ENCODE data around the gene UBE2E2.

Gene UBE2E2

DNA sequence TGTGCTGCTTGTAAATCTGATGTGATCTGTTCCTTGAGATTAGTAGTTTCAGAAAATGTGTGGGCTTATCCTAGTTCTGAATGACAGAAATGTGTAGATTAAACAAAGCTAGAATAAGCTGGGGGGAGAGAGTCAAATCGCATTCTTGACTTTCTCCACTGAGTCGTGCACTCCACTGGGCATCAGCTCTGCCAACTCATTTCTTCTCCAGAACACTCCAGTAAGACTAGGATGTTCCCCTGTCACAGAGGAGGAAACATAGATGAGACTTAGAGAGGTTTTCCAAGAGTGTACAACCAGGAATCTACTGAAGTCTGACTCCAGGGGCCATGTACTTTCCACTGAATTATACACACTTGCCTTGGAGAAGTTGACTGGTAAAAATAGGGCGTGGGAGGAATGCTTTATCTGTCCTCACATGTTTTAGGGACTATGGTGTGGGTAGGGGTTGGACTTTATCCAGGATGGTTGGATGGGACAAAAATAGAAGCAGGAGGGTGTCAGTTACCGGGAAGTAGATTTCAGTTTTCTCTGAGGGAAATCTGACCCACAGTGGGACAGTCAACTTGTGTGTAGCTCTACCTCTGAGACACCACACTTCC lies 298.2 kb downstream of the UBE2E2 start:
- in situ Hi-C loops (cut with MboI; ENCODE audit: low sequenced_read_pairs), result no loop called here

- in situ Hi-C loops (cut with MboI; ENCODE audit: low sequenced_read_pairs), result no loop called here
Observed at GRCh38 chr3:23508464-23508863, 305.3 kb downstream of the UBE2E2 start.

DNA sequence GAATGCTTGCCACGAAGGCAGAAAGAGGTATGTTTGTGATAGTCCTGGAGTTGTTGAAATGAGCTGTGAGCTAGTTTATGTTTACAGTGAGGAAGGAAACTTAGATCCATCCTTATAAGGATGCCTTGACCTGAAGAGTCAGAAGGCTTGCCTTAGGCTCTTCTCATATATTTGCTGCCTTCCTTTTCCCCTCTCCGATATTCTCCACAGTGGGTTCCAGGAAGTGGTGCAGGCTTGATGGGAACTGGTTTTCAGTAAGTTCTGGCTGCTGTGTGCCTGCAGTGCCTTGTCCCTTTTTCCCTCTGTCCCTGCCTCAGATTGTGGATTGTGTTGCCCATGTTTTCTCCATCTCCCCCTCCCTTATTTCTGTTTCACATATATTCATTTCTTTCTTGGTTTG lies 315.3 kb downstream of the UBE2E2 start:
- in situ Hi-C loops (cut with MboI; ENCODE audit: low sequenced_read_pairs), result no loop called here

DNA sequence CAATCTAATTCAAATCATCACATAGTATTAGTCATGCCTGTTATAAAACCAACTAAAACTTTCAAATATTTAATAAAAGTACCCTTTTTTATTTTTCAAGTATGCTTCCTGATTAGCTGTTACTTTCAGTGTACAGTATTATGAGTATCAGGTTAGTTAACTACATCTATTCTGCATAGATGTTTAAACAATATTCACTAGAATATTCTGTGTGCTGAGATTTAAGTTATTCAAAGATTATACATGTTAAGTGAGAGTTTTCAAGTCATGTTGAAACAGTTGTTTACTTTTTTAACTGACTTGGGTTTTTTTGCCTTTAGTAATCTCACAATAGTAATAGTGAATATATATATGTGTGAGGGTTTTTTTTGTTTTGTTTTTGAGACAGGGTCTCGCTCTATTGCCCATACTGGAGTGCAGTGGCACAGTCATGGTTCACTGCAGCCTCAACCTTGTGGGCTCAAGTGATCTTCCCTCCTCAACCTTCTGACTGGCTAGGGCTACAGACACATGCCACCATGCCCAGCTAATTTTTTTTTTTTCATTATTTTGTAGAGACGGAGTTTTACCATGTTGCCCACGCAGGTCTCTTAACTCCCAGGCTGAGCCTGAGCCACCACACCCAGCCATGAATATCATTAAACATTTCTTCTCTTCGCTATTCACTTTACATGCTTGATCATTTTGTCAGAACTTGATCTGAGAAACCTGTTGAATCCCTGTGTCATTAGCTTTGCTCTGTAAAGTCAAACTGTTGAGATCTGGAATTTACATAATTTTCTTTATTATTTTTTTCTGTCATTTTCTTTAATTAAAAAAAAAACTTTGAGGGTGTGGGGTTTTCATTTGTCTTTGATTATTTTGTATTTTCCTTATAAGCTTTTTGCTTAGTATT lies 316.4 kb downstream of the UBE2E2 start:
- in situ Hi-C loops (cut with MboI; ENCODE audit: low sequenced_read_pairs), result no loop called here

- in situ Hi-C loops (cut with MboI; ENCODE audit: low sequenced_read_pairs), result no loop called here
Observed at GRCh38 chr3:23527326-23527725, 324.2 kb downstream of the UBE2E2 start.

GRCh38 chr3:23533596-23533995 lies 330.5 kb downstream of the UBE2E2 start:
- in situ Hi-C loops (cut with MboI; ENCODE audit: low sequenced_read_pairs), result no loop called here

DNA sequence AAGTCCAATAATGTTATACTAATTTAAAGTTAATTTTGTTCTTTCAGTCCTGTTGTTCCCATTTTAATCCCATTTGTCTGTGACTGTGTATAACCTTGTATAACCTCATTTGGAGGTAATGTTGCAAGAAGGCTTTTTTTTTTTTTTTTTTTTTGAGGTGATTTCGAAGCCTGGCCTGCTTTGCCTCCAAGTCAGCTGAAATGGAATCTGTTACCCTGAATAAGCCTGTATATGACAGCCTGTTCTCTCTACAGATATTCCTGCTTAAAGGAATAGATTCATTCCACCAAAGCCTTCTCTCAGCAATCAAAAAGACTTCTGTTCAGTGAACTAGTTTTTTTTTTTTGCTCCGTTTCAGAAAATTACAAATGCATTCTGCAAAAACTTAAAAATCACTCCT lies 330.9 kb downstream of the UBE2E2 start:
- in situ Hi-C loops (cut with MboI; ENCODE audit: low sequenced_read_pairs), result no loop called here

DNA sequence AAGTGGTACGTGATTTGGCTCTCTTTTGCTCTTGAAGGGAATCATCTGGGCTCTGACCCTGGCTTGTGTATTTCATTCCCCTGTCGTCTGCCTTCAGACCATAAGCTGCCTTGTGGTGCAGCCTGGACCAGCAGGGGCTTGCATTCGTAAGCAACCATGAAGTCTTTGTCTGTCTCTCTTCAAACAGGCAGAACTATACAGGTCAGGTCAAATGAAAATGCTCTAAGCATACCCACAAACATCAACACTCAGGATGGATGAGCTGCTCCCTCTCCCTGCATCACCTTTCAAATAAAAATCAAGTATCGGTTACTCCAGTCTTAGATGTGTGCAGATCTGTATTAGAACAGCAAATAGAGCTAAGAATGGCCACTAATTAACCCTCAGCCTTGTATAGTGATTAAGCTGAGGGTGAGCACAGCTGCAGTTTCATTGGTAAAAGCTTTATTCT lies 334.0 kb downstream of the UBE2E2 start:
- in situ Hi-C loops (cut with MboI; ENCODE audit: low sequenced_read_pairs), result no loop called here

DNA sequence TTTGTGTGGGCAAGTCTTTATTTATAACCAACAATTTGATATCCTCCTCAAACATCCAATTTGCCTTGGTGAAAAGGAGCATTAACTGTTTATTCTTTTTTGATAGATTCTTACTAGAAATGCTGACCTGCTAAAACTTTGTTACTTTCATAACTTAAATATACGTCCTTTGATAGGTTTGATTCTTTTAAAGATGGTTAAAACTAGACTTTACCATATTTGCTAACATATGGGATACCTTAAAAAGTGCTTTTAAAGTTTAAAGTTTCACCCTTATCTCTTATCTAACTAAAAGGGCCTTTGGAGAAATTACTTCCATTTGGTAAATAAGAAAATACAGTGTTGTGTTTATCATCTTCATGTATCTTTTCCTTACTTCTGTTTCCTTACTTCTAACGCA lies 336.1 kb downstream of the UBE2E2 start:
- in situ Hi-C loops (cut with MboI; ENCODE audit: low sequenced_read_pairs), result no loop called here

- in situ Hi-C loops (cut with MboI; ENCODE audit: low sequenced_read_pairs), result no loop called here
Observed at GRCh38 chr3:23540600-23540999, 337.5 kb downstream of the UBE2E2 start.

DNA sequence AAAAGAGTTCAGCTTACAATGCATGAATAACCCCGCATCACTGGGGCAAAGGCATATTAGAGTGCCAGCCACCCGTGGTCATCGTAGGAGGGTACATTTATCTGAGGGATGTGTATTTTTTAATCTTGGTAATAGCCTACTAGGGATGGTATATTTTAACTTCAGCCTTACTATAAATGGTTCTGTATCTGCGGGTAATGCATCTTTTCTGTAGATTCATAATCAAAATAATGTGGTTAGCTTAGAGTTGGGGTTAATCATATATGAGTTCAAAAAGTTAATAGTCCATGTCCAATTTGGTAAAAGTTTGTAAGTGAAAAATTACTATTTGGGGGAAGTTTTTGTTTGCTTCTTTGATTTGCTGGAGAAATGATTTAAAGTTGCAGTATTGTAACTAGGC lies 339.0 kb downstream of the UBE2E2 start:
- in situ Hi-C loops (cut with MboI; ENCODE audit: low sequenced_read_pairs), result no loop called here

- in situ Hi-C loops (cut with MboI; ENCODE audit: low sequenced_read_pairs), result no loop called here
Observed at GRCh38 chr3:23546181-23546580, 343.1 kb downstream of the UBE2E2 start.

- in situ Hi-C loops (cut with MboI; ENCODE audit: low sequenced_read_pairs), result no loop called here
Observed at GRCh38 chr3:23547905-23548650, 345.0 kb downstream of the UBE2E2 start.

DNA sequence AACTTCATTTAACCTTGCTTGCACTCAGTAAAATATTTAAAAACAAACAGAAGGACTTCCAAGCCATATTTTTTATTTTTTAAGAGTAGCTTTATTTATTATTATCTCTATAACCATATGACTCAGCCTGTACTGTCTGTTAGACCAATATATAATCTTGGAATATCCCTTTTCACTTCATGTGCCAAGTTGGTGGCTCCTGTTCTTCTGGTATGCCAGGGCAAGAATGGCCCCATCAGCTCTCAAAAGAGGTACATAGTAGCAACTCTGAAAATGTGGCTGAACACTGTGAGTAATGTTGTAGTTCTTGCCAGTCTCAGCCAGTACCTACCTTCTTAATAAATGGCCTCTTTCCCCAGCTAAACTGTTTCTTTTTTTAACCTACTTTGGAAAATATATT lies 345.6 kb downstream of the UBE2E2 start:
- in situ Hi-C loops (cut with MboI; ENCODE audit: low sequenced_read_pairs), result no loop called here

DNA sequence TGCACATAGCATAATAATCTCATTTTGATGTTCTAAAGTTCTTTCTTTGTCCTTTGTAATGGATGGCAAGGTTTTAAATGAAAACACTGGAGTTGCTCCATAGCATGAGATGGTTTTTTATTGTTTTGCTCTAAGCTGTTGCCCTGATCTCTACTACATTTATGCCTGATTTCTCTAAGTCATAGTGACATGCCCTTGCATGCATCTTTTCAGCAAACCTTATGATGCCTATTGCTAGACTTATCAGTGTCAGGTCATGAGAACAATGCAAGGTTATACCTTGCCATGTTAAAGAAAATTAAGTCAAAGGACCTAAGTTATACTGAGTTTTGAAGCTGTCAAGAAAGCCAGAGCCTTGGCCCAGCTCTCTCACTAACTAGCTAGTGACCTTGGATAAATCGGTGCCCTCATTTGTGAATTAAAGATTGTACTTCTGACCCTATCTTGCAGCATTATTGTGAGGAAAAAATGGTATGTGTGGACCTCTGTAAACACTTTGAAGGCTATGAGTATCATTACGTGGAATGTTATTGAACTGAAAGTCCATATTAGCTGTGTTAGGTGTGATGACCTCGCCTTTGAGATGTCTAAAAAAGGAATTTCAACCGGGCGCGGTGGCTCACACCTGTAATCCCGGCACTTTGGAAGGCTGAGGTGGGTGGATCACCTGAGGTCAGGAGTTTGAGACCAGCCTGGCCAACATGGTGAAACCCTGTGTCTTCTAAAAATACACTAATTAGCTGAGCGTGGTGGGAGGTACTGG lies 346.2 kb downstream of the UBE2E2 start:
- in situ Hi-C loops (cut with MboI; ENCODE audit: low sequenced_read_pairs), result no loop called here

DNA sequence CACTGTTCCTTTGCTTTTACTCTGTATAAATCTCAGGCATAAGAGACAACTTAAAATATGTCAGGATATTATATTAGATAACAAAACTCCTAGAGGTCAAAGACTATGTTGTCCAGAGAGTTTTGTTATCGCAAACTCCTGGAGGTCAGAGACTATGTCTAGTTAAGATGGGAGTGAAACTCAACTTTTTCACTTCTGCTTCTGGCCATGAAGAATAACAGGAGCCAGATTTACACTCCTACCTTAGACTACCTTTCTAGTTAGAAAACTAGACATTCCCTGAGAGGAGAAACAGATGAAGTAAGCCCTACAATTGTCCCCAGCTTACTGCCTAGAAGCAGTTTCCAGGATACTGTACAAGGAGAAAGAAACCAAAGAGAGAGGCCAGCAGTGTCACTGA lies 347.3 kb downstream of the UBE2E2 start:
- in situ Hi-C loops (cut with MboI; ENCODE audit: low sequenced_read_pairs), result no loop called here

GRCh38 chr3:23552506-23552905 lies 349.4 kb downstream of the UBE2E2 start:
- in situ Hi-C loops (cut with MboI; ENCODE audit: low sequenced_read_pairs), result no loop called here

GRCh38 chr3:23553353-23553752 lies 350.2 kb downstream of the UBE2E2 start:
- in situ Hi-C loops (cut with MboI; ENCODE audit: low sequenced_read_pairs), result no loop called here

- in situ Hi-C loops (cut with MboI; ENCODE audit: low sequenced_read_pairs), result no loop called here
Observed at GRCh38 chr3:23565041-23565775, 362.1 kb downstream of the UBE2E2 start.

- in situ Hi-C loops (cut with MboI; ENCODE audit: low sequenced_read_pairs), result no loop called here
Observed at GRCh38 chr3:23566499-23566898, 363.4 kb downstream of the UBE2E2 start.

Data from hTERT RPE-1 (cell line).